Measurements from ENCODE around the gene BCAS1.

- no peak for TF ChIP-seq CTCF (IDR thresholded peaks at IDR 0.05)
- TF ChIP-seq POLR2A (IDR thresholded peaks at IDR 0.05), result no peak
Measured at GRCh38 chr20:53972179-53972578, 98.2 kb downstream of the BCAS1 start.

All from body of pancreas (tissue), 4 donors.